Measurements from ENCODE around the gene ERV3-1.

GRCh38 chr7:64945503-64946175 is 60.8 kb downstream of the ERV3-1 start:
- no peak for TF ChIP-seq CTCF (IDR thresholded peaks at IDR 0.05)
- TF ChIP-seq ZFX (IDR thresholded peaks at IDR 0.05; ENCODE audit: borderline replicate concordance): no peak

All from 22Rv1 (cell line).